Fibroblast of pulmonary artery (primary cell): ENCODE results near the gene IL3RA.
"Not testable (repeated sequence)": the region's sequence is repeated elsewhere in the genome, so short reads cannot be mapped to it uniquely, and the experiment has no call there.

ENCODE experiments used
- DNase-seq: peaks from one replicate; pipeline ENCODE4 v3.0.0-alpha.2; 2010; ENCODE audit warnings: low read depth
- H3K4me3 ChIP-seq: replicated peaks from 2 replicates; pipeline ENCODE4 v1.5.1; 2011; ENCODE audit warnings: low read depth, mild to moderate bottlenecking, control low read depth, low read length, moderate library complexity
- CTCF ChIP-seq: IDR thresholded peaks from 2 replicates; pipeline ENCODE4 v1.5.1; 2011; ENCODE audit warnings: mild to moderate bottlenecking, control low read depth, low read length, inconsistent platforms; ENCODE audit errors: missing control alignments

IL3RA gene

GRCh38 chrX:1361910-1362309 lies 25.3 kb downstream of the IL3RA start:
- TF ChIP-seq CTCF: no peak
- DNase-seq: no peak
- H3K4me3 ChIP-seq: no peak overlapping the region

GRCh38 chrX:1366363-1366762 lies 29.8 kb downstream of the IL3RA start:
- not testable (repeated sequence) for H3K4me3 ChIP-seq, DNase-seq

GRCh38 chrX:1368385-1368698 lies 31.8 kb downstream of the IL3RA start:
- H3K4me3 ChIP-seq: no peak overlapping the region
- no peak for DNase-seq
- no peak for TF ChIP-seq CTCF

- no peak for TF ChIP-seq CTCF
- no peak for DNase-seq
- H3K4me3 ChIP-seq: no peak overlapping the region
These were observed 41.7 kb downstream of the IL3RA start for GRCh38 chrX:1378306-1378759.

- DNase-seq: no peak
These were observed 44.2 kb downstream of the IL3RA start for GRCh38 chrX:1380672-1381233.

GRCh38 chrX:1384658-1385252 lies 48.2 kb downstream of the IL3RA start:
- DNase-seq: no peak
- TF ChIP-seq CTCF: no peak
- no peak overlapping the region for H3K4me3 ChIP-seq

More at GRCh38 chrX:1380672-1381233, 44.2 kb downstream of the IL3RA start:
- no peak for TF ChIP-seq CTCF
- no peak overlapping the region for H3K4me3 ChIP-seq

GRCh38 chrX:1385253-1386223 lies 49.0 kb downstream of the IL3RA start:
- TF ChIP-seq CTCF: no peak
- DNase-seq: no peak
- H3K4me3 ChIP-seq: no peak overlapping the region
